ENCODE results near the gene JAK1. TPM values are rescaled to one million over a fixed set of nuclear protein-coding genes. Genes with fewer than 3 reads are reported as not detected.
"Not testable (repeated sequence)": the region's sequence is repeated elsewhere in the genome, so short reads cannot be mapped to it uniquely, and the experiment has no call there.

Gene JAK1
- total and polyA plus RNA-seq, 7 donors: 33.7 to 137 (median 101) TPM

GRCh38 chr1:64933296-64934070, 32.9 kb downstream of the JAK1 start:
- no peaks in the 10 kb centered on the region for H3K27me3 ChIP-seq (ENCODE audit: insufficient read depth in 3 of 3, low read length in 2 of 3)
- WGBS, 3 donors: 18 to 29% (median 21%) methylated on average over 11 of the region's 11 CpGs
- intact Hi-C loops (cut with DNase I): no loop called here
- no peaks in the 10 kb centered on the region for H3K9me3 ChIP-seq
- H3K27ac ChIP-seq: peak overlapping the region; percentile 77
- peaks cover 62% of the 10 kb centered on the region for H3K4me1 ChIP-seq
- peak; percentile 74 to 86 (median 81) for ATAC-seq
- H3K36me3 ChIP-seq (ENCODE audit: insufficient read depth in 1 of 2, low read depth in 1 of 2): no peaks in the 10 kb centered on the region
- DNase-seq: peak; percentile 46 to 76
- H3K4me3 ChIP-seq: peak overlapping the region; percentile 31
- TF ChIP-seq CTCF (IDR thresholded peaks at IDR 0.05): no peak

GRCh38 chr1:64932962-64933295, 33.4 kb downstream of the JAK1 start:
- intact Hi-C loops (cut with DNase I): no loop called here
- H3K9me3 ChIP-seq: no peaks in the 10 kb centered on the region
- H3K4me1 ChIP-seq: peaks cover 66% of the 10 kb centered on the region
- no peak for TF ChIP-seq CTCF (IDR thresholded peaks at IDR 0.05)
- DNase-seq (no peak), ATAC-seq (no peak)
- H3K4me3 ChIP-seq: peak overlapping the region; percentile 31
- H3K27ac ChIP-seq: peak overlapping the region; percentile 77
- no peaks in the 10 kb centered on the region for H3K27me3 ChIP-seq (ENCODE audit: insufficient read depth in 3 of 3, low read length in 2 of 3)
- H3K36me3 ChIP-seq (ENCODE audit: insufficient read depth in 1 of 2, low read depth in 1 of 2): no peaks in the 10 kb centered on the region
- WGBS, 3 donors: 27 to 34% (median 29%) methylated on average over 4 of the region's 4 CpGs

- H3K36me3 ChIP-seq (ENCODE audit: insufficient read depth in 1 of 2, low read depth in 1 of 2); H3K4me3 ChIP-seq; intact Hi-C loops (cut with DNase I); H3K27me3 ChIP-seq (ENCODE audit: insufficient read depth in 3 of 3, low read length in 2 of 3); H3K9me3 ChIP-seq; H3K27ac ChIP-seq; ATAC-seq; DNase-seq: not testable (repeated sequence)
- peaks cover 62% of the 10 kb centered on the region for H3K4me1 ChIP-seq
These were observed 35.7 kb downstream of the JAK1 start for GRCh38 chr1:64930640-64931039.

GRCh38 chr1:64929221-64929620, 37.1 kb downstream of the JAK1 start:
- H3K27ac ChIP-seq: no peak overlapping the region
- no peak overlapping the region for H3K4me3 ChIP-seq
- intact Hi-C loops (cut with DNase I): no loop called here
- peaks cover 58% of the 10 kb centered on the region for H3K4me1 ChIP-seq
- DNase-seq: no peak
- no peak for ATAC-seq
- no peak for TF ChIP-seq CTCF (IDR thresholded peaks at IDR 0.05)
- no peaks in the 10 kb centered on the region for H3K9me3 ChIP-seq
- no peaks in the 10 kb centered on the region for H3K36me3 ChIP-seq (ENCODE audit: insufficient read depth in 1 of 2, low read depth in 1 of 2)
- no peaks in the 10 kb centered on the region for H3K27me3 ChIP-seq (ENCODE audit: insufficient read depth in 3 of 3, low read length in 2 of 3)

- intact Hi-C loops (cut with DNase I): no loop called here
- WGBS, 3 donors: 93 to 100% (median 95%) methylated on average over 2 of the region's 2 CpGs
- peaks cover 58% of the 10 kb centered on the region for H3K4me1 ChIP-seq
- ATAC-seq (no peak), DNase-seq (no peak)
- H3K27ac ChIP-seq: no peak overlapping the region
- no peaks in the 10 kb centered on the region for H3K9me3 ChIP-seq
- H3K4me3 ChIP-seq: no peak overlapping the region
- no peaks in the 10 kb centered on the region for H3K27me3 ChIP-seq (ENCODE audit: insufficient read depth in 3 of 3, low read length in 2 of 3)
- TF ChIP-seq CTCF (IDR thresholded peaks at IDR 0.05): no peak
- no peaks in the 10 kb centered on the region for H3K36me3 ChIP-seq (ENCODE audit: insufficient read depth in 1 of 2, low read depth in 1 of 2)
These were observed 38.0 kb downstream of the JAK1 start for GRCh38 chr1:64928325-64928724.

Measured in psoas muscle (tissue), 8 donors.